MCF 10A (cell line): ENCODE results near the gene HOATZ. TPM values are rescaled to one million over a fixed set of nuclear protein-coding genes. Genes with fewer than 3 reads are reported as not detected.

Experiments
- BruUV-seq: library from RNA; stranded (reverse); fragments of 400-500 nt; replicated peaks from 2 replicates; lab custom pipeline; 2021; lab: Mats Ljungman, UMichigan
- CTCF ChIA-PET: fragments of 300-600 bp; sonication (Branson Sonifier 250); formaldehyde crosslinking; extraction: SDS; loops from one replicate; lab custom pipeline; 2021; ENCODE audit warnings: antibody characterized with exemption, inconsistent platforms; lab: Yijun Ruan, JAX
- POLR2A ChIA-PET: fragments of 300-600, 350-650 bp; sonication (Branson Sonifier 250); formaldehyde crosslinking; extraction: SDS; loops from one replicate; lab custom pipeline; 2020; ENCODE audit warnings: antibody characterized with exemption, inconsistent platforms; lab: Yijun Ruan, JAX
- DNase-seq: peaks from one replicate; pipeline ENCODE4 v3.0.0-alpha.2; 2018; ENCODE audit not compliant: unreplicated experiment
- H3K27ac Mint-ChIP-seq: one replicate; pipeline ENCODE4 v1.8.0; 2022; ENCODE audit warnings: mild to moderate bottlenecking, low read depth, mixed read lengths; ENCODE audit not compliant: unreplicated experiment
- H3K27me3 Mint-ChIP-seq: one replicate; pipeline ENCODE4 v1.8.0; 2022; ENCODE audit warnings: mixed read lengths; ENCODE audit not compliant: insufficient read depth, unreplicated experiment
- H3K36me3 Mint-ChIP-seq: one replicate; pipeline ENCODE4 v1.8.0; 2022; ENCODE audit warnings: mild to moderate bottlenecking, moderate library complexity, mixed read lengths; ENCODE audit not compliant: insufficient read depth, unreplicated experiment
- H3K4me1 Mint-ChIP-seq: one replicate; pipeline ENCODE4 v1.8.0; 2022; ENCODE audit warnings: mixed read lengths; ENCODE audit not compliant: insufficient read depth, unreplicated experiment
- H3K4me3 Mint-ChIP-seq: one replicate; pipeline ENCODE4 v1.8.0; 2022; ENCODE audit warnings: mild to moderate bottlenecking, moderate library complexity, mixed read lengths; ENCODE audit not compliant: unreplicated experiment
- H3K9me3 Mint-ChIP-seq: one replicate; pipeline ENCODE4 v1.8.0; 2022; ENCODE audit warnings: mixed read lengths; ENCODE audit not compliant: unreplicated experiment
- CTCF ChIP-seq: fragments of 200-600 bp; IDR thresholded peaks from one replicate; pipeline ENCODE4 v1.8.0; 2022; ENCODE audit warnings: antibody characterized with exemption, mild to moderate bottlenecking; ENCODE audit not compliant: unreplicated experiment
- intact Hi-C: fragments of 100-400 bp; cut with micrococcal nuclease; formaldehyde crosslinking; loops from 2 replicates; pipeline ENCODE4 v1.14.1; 2022
- total RNA-seq: library from RNA; stranded (reverse); gene quantifications from 2 replicates; pipeline ENCODE4 v1.2.3, GENCODE V29; 2022

HOATZ gene
- total RNA-seq, 1 experiment from 2014 or later, result not detected

- intact Hi-C loops, result no loop called here
- no peak overlapping the region for H3K4me3 Mint-ChIP-seq
- H3K27me3 Mint-ChIP-seq, result no peaks in the 10 kb centered on the region
- BruUV-seq, result no TSS peak
- ChIA-PET CTCF (interaction anchor here (0.6 kb wide), 1 partner anchor 23 kb away, joined by 3 read pairs; no protein-coding TSS in a partner anchor), POLR2A (interaction anchor here (0.7 to 1.1 kb wide), 3 partner anchors 14 to 25 kb away, joined by 3 to 5 read pairs (median 3); no protein-coding TSS in a partner anchor)
- H3K9me3 Mint-ChIP-seq, result peaks cover 6% of the 10 kb centered on the region
- peaks cover 6% of the 10 kb centered on the region for H3K4me1 Mint-ChIP-seq
- peak; percentile 28 for DNase-seq
- no peak overlapping the region for H3K27ac Mint-ChIP-seq
- H3K36me3 Mint-ChIP-seq, result no peaks in the 10 kb centered on the region
- TF ChIP-seq CTCF, result no peak
These were observed 24.0 kb downstream of the HOATZ start for GRCh38 chr11:111538407-111539114.

GRCh38 chr11:111539426-111540113 is 25.0 kb downstream of the HOATZ start:
- H3K9me3 Mint-ChIP-seq, result peaks cover 6% of the 10 kb centered on the region
- TF ChIP-seq CTCF, result no peak
- intact Hi-C loops, result no loop called here
- POLR2A ChIA-PET, result interaction anchor here (0.6 to 1.2 kb wide), 2 partner anchors 13 to 65 kb away, joined by 3 to 4 read pairs; no protein-coding TSS in a partner anchor
- H3K27me3 Mint-ChIP-seq, result no peaks in the 10 kb centered on the region
- no peak overlapping the region for H3K27ac Mint-ChIP-seq
- no peaks in the 10 kb centered on the region for H3K36me3 Mint-ChIP-seq
- H3K4me3 Mint-ChIP-seq, result no peak overlapping the region
- peaks cover 6% of the 10 kb centered on the region for H3K4me1 Mint-ChIP-seq
- CTCF ChIA-PET, result interaction anchor here (0.8 kb wide), 1 partner anchor 93 kb away, joined by 7 read pairs; no protein-coding TSS in a partner anchor
- DNase-seq, result no peak
- no TSS peak for BruUV-seq

GRCh38 chr11:111540114-111540936 is 25.7 kb downstream of the HOATZ start, which contains the start of gene LAYN:
TSS of gene LAYN (plus strand) at chr11:111540720. CDS start at chr11:111540844, 124 bp downstream.
- CTCF ChIA-PET, result interaction anchor here (0.8 kb wide), 1 partner anchor 93 kb away, joined by 7 read pairs; no protein-coding TSS in a partner anchor
- intact Hi-C loops, result no loop called here
- no peak for DNase-seq
- POLR2A ChIA-PET, result interaction anchor here (1.2 kb wide), 1 partner anchor 14 kb away, joined by 4 read pairs; no protein-coding TSS in a partner anchor
- H3K4me1 Mint-ChIP-seq, result peaks cover 6% of the 10 kb centered on the region
- no peak for TF ChIP-seq CTCF
- no peaks in the 10 kb centered on the region for H3K27me3 Mint-ChIP-seq
- BruUV-seq, result no TSS peak
- no peak within 1 kb of the TSS for H3K4me3 Mint-ChIP-seq
- H3K27ac Mint-ChIP-seq, result no peak within 1 kb of the TSS
- no peaks in the 10 kb centered on the region for H3K36me3 Mint-ChIP-seq
- H3K9me3 Mint-ChIP-seq, result peaks cover 6% of the 10 kb centered on the region
